ENCODE measurements around the gene NACA2.

DNA sequence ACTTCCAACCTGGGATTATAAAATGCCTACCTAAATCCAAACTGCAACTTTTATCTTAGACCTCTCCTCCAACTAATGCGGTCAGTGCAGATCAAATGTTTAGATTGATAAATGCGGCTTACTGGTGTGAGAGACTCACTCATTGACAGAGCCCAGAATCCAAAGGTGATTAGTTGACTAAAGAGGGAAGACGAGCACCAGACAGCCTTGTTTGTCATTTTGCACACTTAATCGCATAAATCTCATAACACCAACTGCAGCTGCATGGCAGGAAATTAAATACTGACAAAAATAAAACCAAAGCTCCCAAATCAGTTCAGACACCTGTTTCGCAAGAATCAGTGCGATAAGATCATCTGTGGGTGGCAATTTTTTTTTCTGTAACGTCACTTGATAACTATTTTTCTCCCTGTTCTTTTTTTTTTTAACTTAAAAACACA lies 35.9 kb downstream of the NACA2 start:
- TF ChIP-seq, protein P1, sequence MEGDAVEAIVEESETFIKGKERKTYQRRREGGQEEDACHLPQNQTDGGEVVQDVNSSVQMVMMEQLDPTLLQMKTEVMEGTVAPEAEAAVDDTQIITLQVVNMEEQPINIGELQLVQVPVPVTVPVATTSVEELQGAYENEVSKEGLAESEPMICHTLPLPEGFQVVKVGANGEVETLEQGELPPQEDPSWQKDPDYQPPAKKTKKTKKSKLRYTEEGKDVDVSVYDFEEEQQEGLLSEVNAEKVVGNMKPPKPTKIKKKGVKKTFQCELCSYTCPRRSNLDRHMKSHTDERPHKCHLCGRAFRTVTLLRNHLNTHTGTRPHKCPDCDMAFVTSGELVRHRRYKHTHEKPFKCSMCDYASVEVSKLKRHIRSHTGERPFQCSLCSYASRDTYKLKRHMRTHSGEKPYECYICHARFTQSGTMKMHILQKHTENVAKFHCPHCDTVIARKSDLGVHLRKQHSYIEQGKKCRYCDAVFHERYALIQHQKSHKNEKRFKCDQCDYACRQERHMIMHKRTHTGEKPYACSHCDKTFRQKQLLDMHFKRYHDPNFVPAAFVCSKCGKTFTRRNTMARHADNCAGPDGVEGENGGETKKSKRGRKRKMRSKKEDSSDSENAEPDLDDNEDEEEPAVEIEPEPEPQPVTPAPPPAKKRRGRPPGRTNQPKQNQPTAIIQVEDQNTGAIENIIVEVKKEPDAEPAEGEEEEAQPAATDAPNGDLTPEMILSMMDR (IDR thresholded peaks at IDR 0.05 in 8 of 11, conservative IDR thresholded peaks at IDR 0.05 in 3 of 11), result no peak
- TF ChIP-seq POLR2A (IDR thresholded peaks at IDR 0.05), result no peak
